Stimulated activated naive CD8-positive, alpha-beta T cell treated with anti-CD3 and anti-CD28 coated beads, Interleukin-15, amount 100 ng/mL, for 72 hours (primary cell): ENCODE data around the gene TBC1D5.
"Not testable (repeated sequence)": the region's sequence is repeated elsewhere in the genome, so short reads cannot be mapped to it uniquely, and the experiment has no call there.

Experiments
- ATAC-seq: fragments of 150-1000 bp; cut with Tn5 transposase; 2 replicates; pipeline ENCODE4 v1.10.0; 2021; ENCODE audit warnings: mild to moderate bottlenecking, moderate library complexity
- DNase-seq, 2 donors: peaks; one replicate each; pipeline ENCODE4 v3.0.0; 2021 to 2022
- H3K27ac Mint-ChIP-seq, 2 donors: one replicate each; pipeline ENCODE4 v1.8.0; 2022; ENCODE audit warnings: mild to moderate bottlenecking in 2 of 2, mixed read lengths in 2 of 2, moderate library complexity in 2 of 2
- H3K27me3 Mint-ChIP-seq: one replicate; pipeline ENCODE4 v1.8.0; 2022; ENCODE audit warnings: mixed read lengths
- H3K4me1 Mint-ChIP-seq: one replicate; pipeline ENCODE4 v1.8.0; 2022; ENCODE audit warnings: mild to moderate bottlenecking, mixed read lengths
- H3K4me3 Mint-ChIP-seq, 2 donors: one replicate each; pipeline ENCODE4 v1.8.0; 2022; ENCODE audit warnings: mild to moderate bottlenecking in 2 of 2, mixed read lengths in 2 of 2, moderate library complexity in 1 of 2
- H3K9me3 Mint-ChIP-seq, 2 donors: one replicate each; pipeline ENCODE4 v1.8.0; 2022; ENCODE audit warnings: mixed read lengths in 2 of 2

The TBC1D5 gene, protein sequence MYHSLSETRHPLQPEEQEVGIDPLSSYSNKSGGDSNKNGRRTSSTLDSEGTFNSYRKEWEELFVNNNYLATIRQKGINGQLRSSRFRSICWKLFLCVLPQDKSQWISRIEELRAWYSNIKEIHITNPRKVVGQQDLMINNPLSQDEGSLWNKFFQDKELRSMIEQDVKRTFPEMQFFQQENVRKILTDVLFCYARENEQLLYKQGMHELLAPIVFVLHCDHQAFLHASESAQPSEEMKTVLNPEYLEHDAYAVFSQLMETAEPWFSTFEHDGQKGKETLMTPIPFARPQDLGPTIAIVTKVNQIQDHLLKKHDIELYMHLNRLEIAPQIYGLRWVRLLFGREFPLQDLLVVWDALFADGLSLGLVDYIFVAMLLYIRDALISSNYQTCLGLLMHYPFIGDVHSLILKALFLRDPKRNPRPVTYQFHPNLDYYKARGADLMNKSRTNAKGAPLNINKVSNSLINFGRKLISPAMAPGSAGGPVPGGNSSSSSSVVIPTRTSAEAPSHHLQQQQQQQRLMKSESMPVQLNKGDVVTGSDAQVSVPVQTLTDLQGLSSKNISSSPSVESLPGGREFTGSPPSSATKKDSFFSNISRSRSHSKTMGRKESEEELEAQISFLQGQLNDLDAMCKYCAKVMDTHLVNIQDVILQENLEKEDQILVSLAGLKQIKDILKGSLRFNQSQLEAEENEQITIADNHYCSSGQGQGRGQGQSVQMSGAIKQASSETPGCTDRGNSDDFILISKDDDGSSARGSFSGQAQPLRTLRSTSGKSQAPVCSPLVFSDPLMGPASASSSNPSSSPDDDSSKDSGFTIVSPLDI

DNA sequence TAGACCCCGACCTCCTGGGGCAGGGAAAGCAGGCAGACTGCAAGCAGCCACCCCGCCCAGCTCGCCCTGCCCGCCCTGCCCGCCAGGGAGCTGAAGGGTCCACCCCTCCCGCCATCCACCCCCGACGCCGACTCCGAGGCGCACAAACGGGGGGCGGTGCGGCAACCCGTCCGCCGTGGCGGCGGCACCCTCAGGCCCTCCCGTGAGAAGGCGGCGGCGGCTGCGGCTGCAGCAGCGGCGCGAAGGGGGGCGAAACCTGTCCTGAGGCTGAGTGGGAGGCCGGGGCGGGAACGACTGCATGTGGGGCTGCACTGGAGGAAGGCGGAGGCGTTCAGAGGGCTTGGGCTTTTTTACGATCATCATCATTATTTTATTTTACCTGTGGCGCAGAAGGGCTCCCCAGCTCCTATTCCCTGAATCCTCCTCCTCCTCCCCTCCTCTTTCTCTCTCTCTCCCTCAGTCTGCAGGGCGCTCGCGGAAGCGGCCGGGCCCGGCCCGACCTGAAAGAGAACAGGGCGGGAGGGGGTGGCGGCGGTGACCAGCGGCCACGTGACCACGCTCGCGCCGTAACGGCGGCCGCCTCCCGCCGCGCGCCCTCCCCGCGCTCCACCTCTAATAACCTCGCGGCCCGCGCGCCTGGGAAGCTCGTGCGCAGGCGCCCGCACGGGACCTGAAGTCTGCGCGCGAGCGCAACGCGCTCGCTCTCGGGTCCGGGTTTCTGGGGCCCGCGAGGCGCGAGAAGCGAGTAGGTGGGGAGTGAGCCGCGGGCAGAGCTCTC lies at the start of gene TBC1D5:
TSS of gene TBC1D5 (minus strand) at position 530 of the 778 bp plus-strand sequence. CDS start 234,061 bp downstream, outside the sequence.
- Mint-ChIP-seq H3K4me3 (peak within 1 kb of the TSS; percentile 91 to 94), H3K27ac (peak within 1 kb of the TSS; percentile 96 to 97), H3K27me3 (no peaks in the 10 kb centered on the region), H3K9me3 (no peaks in the 10 kb centered on the region), H3K4me1 (peaks cover 57% of the 10 kb centered on the region)
- ATAC-seq (peak; percentile 95), DNase-seq (peak; percentile 93 to 97)

DNA sequence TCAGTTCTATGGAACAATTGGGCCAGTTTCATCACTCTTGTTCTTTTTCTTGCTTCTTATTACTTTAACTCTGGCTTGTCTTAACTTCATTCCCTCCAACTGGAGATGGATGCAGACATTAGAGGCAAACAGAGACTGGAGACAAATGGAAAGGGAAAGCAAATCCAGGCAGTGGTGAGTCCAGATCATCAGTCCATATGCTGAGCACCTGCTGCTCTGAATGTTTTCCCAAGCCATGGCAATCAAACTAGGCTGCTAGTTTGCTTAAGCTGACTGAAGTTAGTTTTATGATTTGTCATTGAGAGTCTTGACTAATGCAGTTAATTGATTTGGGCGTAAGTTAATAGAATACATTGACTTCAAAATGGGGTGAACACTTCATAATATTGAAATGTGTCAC lies 41.0 kb upstream of the TBC1D5 start:
- ATAC-seq: no peak
- Mint-ChIP-seq H3K27ac (no peak overlapping the region), H3K9me3 (peaks cover 7 to 11% of the 10 kb centered on the region in 2 donors), H3K27me3 (no peaks in the 10 kb centered on the region), H3K4me3 (no peak overlapping the region), H3K4me1 (peaks cover 16% of the 10 kb centered on the region)
- DNase-seq: no peak

DNA sequence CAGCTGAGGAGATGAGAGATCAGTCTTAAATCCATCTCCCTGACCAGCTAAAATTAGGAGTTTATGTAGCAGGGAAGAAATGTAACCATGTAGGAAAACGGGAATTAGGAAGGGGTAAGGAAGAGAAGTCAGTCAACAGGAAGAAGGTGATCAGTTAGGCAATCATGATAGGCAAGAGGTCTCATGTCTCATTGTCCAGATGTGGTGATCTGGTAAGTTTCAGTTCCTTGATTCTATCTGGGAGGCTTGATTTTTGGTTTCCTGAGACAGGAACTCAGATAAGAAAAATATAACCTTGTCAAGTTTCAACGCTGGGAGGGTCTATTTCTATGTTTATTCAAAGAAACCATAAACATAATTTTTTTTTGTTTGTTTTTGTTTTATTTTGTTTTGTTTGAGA lies 40.3 kb upstream of the TBC1D5 start:
- peaks cover 16% of the 10 kb centered on the region for H3K4me1 Mint-ChIP-seq
- H3K9me3 Mint-ChIP-seq: peaks cover 7 to 11% of the 10 kb centered on the region in 2 donors
- ATAC-seq (no peak), DNase-seq (no peak)
- no peak overlapping the region for H3K27ac Mint-ChIP-seq
- no peaks in the 10 kb centered on the region for H3K27me3 Mint-ChIP-seq
- H3K4me3 Mint-ChIP-seq: no peak overlapping the region

DNA sequence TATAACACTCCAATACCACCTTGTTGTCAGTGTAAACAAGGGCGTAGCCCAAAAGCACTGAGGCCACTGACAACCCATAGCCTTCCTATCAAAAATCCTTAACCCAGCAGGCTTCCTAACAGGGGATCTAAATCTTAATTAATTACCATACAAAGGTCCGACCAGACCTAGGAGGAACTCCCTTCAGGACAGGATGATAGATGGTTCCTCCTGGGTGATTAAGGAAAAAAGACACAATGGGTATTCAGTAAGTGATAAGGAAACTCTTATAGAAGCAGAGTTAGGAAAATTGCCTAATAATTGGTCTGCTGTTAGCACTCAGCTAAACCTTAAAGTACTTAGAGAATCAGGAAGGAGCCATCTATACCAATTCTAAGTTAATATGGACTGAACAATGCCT lies 37.9 kb upstream of the TBC1D5 start:
- not testable (repeated sequence) for H3K4me3 Mint-ChIP-seq, DNase-seq, ATAC-seq, H3K27ac Mint-ChIP-seq
- H3K27me3 Mint-ChIP-seq: peaks cover 23% of the 10 kb centered on the region
- peaks cover 30% of the 10 kb centered on the region for H3K4me1 Mint-ChIP-seq
- peaks cover 7 to 11% of the 10 kb centered on the region in 2 donors for H3K9me3 Mint-ChIP-seq

DNA sequence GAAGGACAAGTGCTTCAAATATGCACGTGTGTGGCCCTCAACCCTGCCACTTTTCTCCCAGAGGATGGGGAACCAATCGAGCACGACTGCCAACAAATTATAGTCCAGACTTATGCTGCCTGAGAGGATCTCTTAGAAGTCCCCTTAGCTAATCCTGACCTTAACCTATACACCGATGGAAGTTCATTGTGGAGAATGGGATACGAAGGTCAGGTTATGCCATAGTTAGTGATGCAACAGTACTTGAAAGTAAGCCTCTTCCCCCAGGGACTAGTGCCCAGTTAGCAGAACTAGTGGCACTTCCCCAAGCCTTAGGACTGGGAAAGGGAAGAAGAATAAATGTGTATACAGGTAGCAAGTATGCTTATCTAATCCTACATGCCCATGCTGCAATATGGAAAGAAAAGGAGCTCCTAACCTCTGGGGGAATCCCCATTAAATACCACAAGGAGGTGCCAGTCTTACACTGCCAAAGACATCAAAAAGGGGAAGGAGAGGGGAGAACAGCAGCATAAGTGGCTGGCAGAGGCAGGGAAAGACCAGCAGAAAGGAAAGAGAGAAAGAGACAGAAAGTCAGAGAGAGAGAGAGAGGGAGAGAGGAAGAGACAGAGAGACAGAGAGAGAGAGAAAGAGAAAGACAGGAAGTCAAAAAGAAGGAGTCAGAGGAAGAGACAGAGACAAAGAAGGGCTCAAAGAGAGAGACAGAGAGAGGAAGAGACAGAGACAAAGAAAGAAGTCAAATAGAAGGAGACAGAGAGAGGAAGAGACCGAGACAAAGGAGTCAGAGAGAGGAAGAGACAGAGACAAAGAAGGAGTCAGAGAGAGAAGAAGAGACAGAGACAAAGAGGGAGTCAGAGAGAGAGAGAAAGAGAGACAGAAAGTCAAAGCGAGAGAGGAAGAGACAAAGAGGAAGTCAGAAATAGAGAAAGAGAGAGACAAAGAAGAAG lies 37.1 kb upstream of the TBC1D5 start:
- Mint-ChIP-seq H3K27ac (peak overlapping the region in 1 of 2 donors; percentile 66), H3K27me3 (peaks cover 26% of the 10 kb centered on the region), H3K4me1 (peaks cover 38% of the 10 kb centered on the region), H3K4me3 (peak overlapping the region; percentile 4 to 46), H3K9me3 (peaks cover 7 to 11% of the 10 kb centered on the region in 2 donors)
- peak; percentile 41 for ATAC-seq
- DNase-seq: not testable (repeated sequence)

DNA sequence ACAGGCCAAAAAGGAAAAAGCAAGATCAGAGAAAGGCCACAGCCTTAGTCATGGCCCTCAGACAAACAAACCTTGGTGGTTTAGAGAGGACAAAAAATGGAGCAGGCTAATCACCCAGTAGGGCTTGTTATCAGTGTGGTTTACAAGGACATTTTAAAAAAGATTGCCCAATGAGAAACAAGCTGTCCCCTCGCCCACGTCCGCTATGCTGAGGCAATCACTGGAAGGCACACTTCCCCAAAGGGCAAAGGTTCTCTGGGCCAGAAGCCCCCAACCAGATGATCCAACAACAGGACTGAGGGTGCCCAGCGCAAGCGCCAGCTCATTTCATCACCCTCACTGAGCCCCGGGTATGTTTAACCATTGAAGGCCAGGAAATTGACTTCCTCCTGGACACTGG lies 34.9 kb upstream of the TBC1D5 start:
- H3K4me3 Mint-ChIP-seq, ATAC-seq, H3K27ac Mint-ChIP-seq, H3K9me3 Mint-ChIP-seq, DNase-seq: not testable (repeated sequence)
- Mint-ChIP-seq H3K4me1 (peaks cover 45% of the 10 kb centered on the region), H3K27me3 (peaks cover 37% of the 10 kb centered on the region)

DNA sequence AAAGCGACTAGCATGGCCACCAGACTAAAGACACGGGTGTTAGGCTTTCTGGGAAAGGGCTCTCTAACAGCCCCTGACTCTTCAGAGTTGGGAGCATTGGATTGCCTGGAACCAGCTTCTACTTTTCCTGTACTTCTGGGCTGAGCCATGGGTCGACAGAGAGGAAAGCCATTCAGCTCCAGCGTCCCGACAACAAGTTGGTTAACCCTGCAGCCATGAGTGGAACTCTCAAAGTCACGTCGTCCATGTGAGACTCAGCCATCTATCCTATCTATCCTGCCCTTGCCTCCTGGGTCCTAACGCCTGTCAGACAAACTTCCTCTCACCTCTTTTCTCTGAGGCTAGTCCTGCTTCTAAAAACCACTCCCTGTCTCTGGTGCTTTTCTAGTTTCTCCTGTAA lies 32.6 kb upstream of the TBC1D5 start:
- no peaks in the 10 kb centered on the region for H3K9me3 Mint-ChIP-seq
- H3K4me3 Mint-ChIP-seq: peak overlapping the region; percentile 72 to 79
- ATAC-seq (peak; percentile 72), DNase-seq (peak in 1 of 2 donors; percentile 30)
- H3K27ac Mint-ChIP-seq: peak overlapping the region in 1 of 2 donors; percentile 21
- peaks cover 54% of the 10 kb centered on the region for H3K27me3 Mint-ChIP-seq
- peaks cover 49% of the 10 kb centered on the region for H3K4me1 Mint-ChIP-seq

DNA sequence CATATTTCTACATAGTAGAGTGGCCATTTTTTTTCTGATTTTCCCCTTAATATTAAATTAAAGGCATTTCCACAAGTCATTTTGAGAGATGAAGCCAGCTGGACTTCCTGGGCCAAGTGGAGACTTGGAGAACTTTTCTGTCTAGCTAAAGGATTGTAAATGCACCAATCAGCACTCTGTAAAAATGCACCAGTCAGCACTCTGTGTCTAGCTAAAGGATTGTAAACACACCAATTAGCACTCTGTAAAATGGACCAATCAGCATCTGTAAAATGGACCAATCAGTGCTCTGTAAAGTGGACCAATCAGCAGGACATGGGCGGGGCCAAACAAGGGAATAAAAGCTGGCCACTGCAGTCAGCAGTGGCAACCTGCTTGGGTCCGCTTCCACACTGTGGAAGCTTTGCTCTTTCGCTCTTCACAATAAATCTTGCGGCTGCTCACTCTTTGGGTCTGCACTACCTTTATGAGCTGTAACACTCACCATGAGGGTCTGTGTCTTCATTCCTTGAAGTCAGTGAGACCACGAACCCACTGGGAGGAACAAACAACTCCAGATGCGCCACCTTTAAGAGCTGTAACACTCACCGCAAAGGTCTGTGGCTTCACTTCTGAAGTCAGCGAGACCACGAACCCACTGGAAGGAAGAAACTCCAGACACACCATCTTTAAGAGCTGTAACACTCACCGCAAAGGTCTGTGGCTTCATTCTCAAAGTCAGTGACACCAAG lies 31.9 kb upstream of the TBC1D5 start:
- peak; percentile 73 to 88 for DNase-seq
- not testable (repeated sequence) for H3K9me3 Mint-ChIP-seq
- peak; percentile 93 for ATAC-seq
- Mint-ChIP-seq H3K27ac (peak overlapping the region; percentile 60 to 87), H3K4me3 (peak overlapping the region; percentile 72 to 79), H3K4me1 (peaks cover 41% of the 10 kb centered on the region), H3K27me3 (peaks cover 61% of the 10 kb centered on the region)

DNA sequence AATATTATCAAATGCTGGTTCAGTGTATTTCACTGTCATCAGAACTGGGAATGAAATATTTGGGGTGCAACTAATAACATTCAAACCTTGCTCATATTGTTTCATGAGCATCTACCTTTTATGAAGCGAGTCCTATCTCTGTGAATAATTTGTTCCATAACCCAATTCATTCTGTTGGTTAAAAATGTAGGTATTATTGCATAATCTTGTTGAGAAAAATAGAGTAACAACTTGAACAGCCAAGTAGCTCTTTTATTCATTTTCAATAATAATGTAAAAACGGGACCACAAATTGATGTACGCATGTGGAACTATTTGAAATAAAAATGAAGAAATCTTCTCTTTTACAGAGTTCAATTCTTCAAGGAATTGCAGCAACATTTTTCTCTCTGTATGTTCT lies 30.1 kb upstream of the TBC1D5 start:
- Mint-ChIP-seq H3K27me3 (peaks cover 64% of the 10 kb centered on the region), H3K9me3 (no peaks in the 10 kb centered on the region), H3K4me3 (no peak overlapping the region), H3K27ac (no peak overlapping the region), H3K4me1 (peaks cover 34% of the 10 kb centered on the region)
- ATAC-seq (no peak), DNase-seq (no peak)

DNA sequence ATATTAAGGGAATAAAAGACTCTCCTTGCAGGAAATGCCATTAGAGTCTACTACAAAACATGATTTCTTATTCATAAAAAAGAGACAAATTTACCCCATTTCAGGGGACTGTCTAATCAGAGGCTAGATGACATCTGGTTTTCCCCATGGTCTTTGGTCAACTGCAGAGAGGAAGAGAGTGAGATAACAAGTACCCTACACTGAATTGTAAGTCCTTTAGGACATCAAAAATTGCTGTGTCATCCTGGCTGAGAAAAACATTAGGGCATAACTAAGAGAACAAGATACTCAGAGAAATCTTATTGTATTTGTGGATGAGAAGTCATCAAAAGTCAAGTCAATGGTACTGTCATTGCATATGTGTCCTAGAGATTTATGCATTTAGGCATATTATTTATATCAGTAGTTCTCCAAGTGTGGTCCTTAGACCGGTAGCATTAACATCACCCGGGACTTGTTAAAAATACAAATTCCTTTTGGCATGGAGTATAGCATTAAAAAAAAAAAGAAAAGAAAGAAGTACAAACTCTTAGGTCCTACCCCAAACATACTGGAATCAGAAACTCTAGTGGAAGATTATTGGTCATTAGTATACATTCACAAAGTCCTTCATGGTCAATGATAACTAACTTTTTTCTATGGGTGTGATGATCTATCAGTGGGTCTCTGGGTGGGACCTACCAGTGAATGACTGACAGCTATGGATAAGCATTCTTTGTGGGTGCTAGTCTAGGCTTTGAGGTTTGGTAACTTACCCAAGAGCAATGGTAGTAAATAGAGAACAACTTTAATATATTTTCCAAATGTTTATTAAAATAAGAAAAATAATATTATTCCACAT lies 29.0 kb upstream of the TBC1D5 start:
- no peaks in the 10 kb centered on the region for H3K9me3 Mint-ChIP-seq
- H3K27me3 Mint-ChIP-seq: peaks cover 52% of the 10 kb centered on the region
- no peak for ATAC-seq
- no peak overlapping the region for H3K4me3 Mint-ChIP-seq
- peaks cover 31% of the 10 kb centered on the region for H3K4me1 Mint-ChIP-seq
- no peak for DNase-seq
- H3K27ac Mint-ChIP-seq: no peak overlapping the region

DNA sequence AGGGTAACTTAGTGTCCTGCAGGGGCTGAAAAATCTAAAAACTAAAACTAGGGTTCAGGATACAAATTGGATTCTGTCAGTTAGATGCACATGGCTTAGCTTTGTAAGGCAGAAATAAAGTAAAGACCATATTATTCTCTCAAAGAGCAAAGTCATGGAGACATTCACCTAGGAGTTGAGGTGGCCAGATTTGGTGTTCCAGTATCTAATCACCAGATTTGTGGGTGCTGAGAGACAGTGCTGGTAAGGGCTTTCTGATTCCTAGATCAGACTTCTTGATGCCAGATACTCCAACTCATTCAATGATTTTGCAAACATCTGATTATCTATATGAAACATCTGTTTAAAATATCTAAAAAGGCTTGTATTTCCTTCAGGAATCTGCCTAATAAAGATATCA lies 28.3 kb upstream of the TBC1D5 start:
- Mint-ChIP-seq H3K9me3 (no peaks in the 10 kb centered on the region), H3K27ac (no peak overlapping the region), H3K27me3 (peaks cover 45% of the 10 kb centered on the region), H3K4me1 (peaks cover 24% of the 10 kb centered on the region), H3K4me3 (no peak overlapping the region)
- ATAC-seq: no peak
- DNase-seq: no peak

DNA sequence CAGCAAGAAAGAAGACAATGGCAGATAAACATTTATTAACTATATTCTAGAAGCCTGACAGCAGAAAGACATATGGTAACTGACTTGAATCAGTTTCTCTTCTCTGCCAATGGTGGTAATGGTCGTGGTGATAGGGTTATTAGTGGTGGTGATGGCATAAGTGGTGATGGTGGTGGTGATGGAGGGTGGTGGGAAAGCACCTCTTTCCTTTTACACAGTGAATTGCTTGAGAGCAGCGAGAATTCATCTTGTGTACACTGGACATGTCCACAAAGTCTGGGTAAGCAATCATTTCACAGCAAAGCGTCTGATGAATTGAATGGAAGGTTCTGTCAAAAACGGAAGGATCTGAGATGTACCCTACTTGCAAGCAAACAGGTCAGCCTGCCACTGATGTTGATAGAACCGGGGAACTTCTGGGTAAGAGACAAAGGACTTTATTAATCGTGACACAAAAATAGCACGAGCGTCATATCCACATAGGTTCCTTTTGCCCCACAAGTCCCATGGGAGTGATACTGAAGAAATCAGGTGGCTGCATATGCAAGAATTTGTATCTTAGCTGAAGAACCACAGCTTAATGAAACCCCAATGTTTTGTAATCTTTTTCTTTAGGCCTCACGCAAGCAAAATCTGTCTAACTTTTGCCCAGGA lies 23.5 kb upstream of the TBC1D5 start:
- H3K27me3 Mint-ChIP-seq: peaks cover 33% of the 10 kb centered on the region
- no peak overlapping the region for H3K4me3 Mint-ChIP-seq
- no peak overlapping the region for H3K27ac Mint-ChIP-seq

DNA sequence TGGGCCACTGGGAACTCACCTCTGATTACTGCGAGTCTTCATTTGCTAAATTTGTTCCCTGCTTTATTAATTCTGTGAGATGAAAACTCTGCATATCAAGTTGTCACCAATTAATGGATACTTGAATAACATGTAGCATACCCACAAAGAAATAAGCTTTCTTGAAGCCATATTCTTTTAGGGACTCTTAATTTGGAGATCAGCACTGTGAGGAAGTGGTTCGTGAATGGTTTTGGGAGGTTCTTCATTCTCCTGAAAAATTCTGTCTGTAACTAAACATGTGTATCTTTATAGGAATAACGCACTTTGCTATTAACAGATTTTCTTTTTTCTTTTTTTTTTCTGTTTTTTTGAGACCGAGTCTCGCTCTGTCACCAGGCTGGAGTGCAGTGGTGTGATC lies 19.1 kb upstream of the TBC1D5 start:
- H3K9me3 Mint-ChIP-seq: no peaks in the 10 kb centered on the region
- H3K27ac Mint-ChIP-seq: no peak overlapping the region
- no peak overlapping the region for H3K4me3 Mint-ChIP-seq
- DNase-seq (no peak), ATAC-seq (no peak)
- no peaks in the 10 kb centered on the region for H3K4me1 Mint-ChIP-seq
- peaks cover 22% of the 10 kb centered on the region for H3K27me3 Mint-ChIP-seq

More for the DNA sequence above, 23.5 kb upstream of the TBC1D5 start:
- ATAC-seq (no peak), DNase-seq (no peak)
- peaks cover under 1% of the 10 kb centered on the region for H3K4me1 Mint-ChIP-seq
- no peaks in the 10 kb centered on the region for H3K9me3 Mint-ChIP-seq
